Stimulated activated CD4-positive, alpha-beta T cell treated with anti-CD3 and anti-CD28 coated beads, Interleukin-1b, Interleukin-23, amount 100 ng/mL, for 4 hours (primary cell): ENCODE results near the gene MRAS.
"Not testable (repeated sequence)": the region's sequence is repeated elsewhere in the genome, so short reads cannot be mapped to it uniquely, and the experiment has no call there.

Source experiments
- DNase-seq, 2 donors: peaks; one replicate each; pipeline ENCODE4 v3.0.0-alpha.2; 2020; ENCODE audit warnings: low read depth in 2 of 2

Gene MRAS

DNA sequence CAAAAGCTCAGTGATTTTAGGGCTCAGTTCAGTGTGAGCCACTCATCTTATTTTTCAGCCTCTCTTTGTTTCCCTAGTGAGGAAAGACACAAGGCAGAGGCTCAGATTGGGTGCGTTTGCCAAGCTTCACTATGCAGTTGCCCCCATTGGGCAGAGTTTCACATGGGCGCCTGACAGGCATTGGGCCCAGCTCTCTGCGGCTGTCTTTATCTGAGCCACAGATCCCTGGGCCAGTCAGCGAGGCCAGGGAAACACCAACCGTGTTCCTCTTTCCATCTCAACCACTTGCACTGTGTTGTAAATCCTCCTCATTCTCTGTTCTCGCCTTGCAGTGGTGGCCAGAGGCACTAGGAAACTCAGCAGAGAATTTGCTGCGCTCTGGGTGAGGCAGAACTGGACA is 96.9 kb downstream of the MRAS start:
- DNase-seq: no peak

DNA sequence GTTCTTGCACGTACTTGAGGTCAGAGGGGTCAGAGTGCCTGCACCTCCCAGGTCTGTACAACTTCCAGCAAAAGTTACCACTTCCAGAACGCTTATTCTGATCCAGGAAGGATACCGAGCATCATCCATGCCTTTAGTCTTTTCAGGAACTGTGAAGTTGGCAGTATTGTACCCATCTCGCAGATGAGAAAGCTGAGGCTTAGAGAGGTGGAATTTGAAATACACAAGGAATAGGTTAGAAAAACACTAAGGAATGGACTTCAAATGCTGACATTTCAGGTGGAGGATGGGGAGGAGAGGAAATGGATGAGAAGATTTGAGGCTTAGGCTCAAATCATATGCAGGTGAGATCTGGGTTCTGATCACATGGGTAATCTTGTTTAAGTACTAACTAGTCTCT is 97.3 kb downstream of the MRAS start:
- no peak for DNase-seq

DNA sequence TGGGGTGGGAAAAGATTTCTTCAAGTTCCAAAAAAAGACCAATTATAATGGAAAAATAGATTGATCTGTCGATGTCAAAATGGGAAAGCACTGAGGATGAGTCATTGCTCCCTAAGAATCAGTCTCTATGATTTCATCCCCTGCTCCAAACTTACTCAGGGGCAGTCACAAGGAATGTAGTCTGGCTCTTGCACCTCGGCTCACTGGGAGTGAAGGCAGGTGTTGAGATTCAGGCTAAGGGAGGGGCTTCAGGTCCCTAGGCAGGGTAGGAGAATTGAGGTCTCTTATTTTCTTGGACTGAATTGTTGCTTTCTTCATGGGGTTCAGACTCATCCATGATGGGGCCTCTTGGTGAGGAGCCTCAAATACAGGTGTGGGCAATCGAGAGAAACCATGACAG is 100.3 kb downstream of the MRAS start:
- DNase-seq: no peak

DNA sequence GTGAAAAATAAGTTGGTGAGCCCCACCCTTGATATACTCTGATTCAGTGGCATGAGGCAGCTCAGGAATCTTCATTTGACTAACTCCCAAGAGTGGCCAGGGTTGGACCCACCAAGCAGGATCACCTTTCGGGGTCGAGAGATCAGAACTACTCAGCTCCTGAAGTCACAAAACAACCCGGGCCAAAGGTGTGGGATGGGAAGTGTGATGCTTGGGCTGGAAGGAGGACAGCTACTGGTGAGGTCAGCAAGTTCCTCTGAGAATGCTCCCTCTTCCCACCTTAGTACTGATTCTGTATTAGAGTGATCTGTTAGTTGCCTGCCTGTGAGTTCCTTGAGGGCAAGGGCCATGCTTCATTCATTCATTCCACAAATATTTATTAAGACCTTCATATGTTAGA is 101.1 kb downstream of the MRAS start:
- no peak for DNase-seq

DNA sequence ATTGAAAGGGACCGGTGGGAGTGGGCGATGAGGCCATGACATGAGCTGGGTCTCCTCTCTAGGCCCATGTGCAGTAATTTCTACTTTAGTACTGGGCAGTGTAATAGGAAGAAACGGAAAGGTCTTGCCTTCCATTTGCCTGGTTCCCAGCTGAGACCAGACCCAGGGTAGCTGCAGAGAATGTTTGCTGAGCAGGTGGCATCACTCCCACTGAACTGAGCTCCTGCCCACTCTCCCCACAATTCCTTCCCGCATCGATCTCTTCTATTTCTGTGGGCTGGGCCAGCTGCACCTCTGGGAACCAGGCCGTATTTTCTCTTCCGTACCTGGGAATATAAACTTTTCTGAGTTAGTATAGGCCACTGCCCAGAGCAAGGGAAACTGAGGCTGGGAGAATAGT is 101.8 kb downstream of the MRAS start:
- no peak for DNase-seq

DNA sequence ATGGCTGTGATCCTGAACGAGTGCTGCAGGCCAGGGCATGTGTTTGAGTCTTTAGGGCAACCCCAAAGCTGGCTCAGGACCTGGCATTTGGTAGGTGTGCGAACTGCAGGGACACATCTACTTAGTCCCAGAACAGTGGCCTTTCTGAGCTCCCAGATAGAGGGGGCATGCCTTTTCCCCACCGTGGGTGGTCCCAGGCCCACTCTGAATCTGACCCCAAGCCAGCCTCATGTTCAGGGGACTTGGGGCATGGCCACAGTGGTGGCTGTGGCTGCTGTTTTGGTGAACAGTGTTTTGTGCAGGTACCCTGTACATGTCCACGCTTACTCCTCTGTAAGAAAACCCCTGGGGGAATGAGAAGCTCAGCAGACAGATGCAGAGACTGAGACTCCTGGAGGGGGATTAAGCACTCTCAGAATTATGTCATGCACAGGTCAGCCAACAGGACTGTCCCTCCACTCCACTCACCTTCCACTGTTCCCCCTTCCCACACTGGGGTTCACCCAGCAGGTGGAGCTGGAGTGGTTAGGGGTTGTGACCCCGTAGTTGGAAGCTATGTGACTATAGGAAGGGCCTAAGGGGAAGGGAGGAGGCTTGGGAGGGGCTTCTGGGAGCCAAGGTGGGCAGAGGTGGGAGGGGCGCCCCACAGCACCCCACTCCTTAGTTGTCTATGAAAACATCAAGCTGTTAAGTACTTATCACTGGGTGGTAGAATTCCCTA is 102.5 kb downstream of the MRAS start:
- DNase-seq: no peak

DNA sequence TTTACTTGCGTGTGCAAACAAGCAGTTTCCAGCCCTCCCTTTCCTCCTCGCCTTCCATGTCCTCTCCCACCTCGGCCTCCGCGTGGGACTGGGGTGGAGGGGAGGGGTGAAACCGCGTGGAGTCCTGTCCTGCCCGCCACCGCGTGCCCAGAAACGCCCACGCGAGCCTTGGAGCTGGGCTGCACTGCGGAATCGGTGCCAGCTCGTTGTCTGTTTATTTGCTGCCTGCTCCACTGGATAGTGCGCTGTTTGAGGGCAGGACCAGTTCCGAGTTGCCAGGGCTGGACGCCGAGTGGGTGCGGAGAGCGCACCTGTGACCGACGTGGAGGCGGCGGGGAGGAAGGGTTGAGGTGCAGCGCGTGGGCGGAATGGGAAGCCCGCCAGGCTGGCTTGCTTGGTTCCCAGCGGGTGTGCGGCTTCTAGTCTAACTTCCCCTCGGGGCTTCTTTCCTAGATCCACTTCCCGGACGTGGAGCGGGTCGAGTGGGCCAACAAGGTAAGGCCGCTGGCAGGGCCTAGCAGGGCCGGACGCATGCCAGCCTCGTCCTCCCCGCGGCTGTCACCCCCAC is 103.3 kb downstream of the MRAS start:
- no peak for DNase-seq

DNA sequence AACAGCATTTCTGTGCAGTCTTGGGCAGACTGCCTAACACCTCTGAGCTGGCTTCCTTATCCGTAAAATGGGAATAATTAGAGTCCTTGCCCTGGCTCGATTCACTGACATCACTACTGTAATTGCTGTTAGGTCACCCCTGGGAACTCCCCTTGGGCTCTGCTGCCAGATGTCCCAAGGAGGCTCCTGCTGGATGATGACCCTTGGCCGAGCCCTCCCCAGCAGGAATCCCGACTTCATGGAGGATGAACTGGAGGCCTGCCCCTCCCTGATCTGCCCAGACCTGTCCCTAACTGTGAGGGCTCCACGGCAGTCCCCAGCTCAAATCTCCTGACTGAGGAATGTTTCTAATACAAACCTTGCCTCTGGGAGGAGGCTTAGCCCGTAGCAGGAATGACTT is 104.1 kb downstream of the MRAS start:
- no peak for DNase-seq

DNA sequence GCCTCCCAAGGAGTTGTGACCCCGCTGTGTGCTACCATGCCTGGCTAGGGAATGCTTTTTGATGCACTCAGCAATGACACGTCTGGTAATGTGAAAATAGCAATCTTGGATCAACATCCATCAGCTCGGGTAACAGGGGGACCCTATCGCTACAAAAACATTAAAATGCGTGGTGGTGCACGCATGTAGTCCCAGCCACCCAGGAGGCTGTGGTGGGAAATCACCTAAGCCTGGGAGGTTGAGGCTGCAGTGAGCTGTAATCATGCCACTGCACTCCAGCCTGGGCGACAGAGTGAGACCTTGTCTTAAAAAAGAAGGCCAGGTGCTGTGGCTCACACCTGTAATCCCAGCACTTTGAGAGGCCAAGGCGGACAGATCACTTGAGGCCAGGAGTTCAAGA is 105.6 kb downstream of the MRAS start:
- not testable (repeated sequence) for DNase-seq
